ENCODE data around the gene MAP7D1.
"Not testable (repeated sequence)": the region's sequence is repeated elsewhere in the genome, so short reads cannot be mapped to it uniquely, and the experiment has no call there.

The MAP7D1 gene

DNA sequence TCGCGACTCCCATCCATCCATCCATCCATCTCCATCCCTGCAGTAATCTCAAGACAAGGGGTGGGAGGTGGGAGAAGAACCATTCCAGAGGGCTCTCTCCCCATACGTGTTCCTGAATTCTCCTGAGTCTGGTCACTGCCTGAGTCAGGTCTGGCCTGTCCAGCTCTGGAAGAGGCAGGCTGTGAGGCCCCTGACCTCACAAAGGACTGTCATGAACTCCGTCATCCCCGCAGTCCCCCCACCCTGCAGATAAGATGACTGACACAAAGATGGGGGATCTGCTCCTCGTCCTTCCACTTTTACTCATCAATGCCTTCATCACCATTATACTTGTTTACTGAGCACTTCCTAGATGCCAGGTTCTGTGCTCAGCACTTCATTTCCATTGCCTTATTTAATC lies 1.6 kb upstream of the MAP7D1 start:
- FAIRE-seq = no peak

- no peak for FAIRE-seq
These were observed 1.1 kb upstream of the MAP7D1 start for GRCh38 chr1:36154765-36155407.

GRCh38 chr1:36156329-36157114 lies 562 bp downstream of the MAP7D1 start:
- FAIRE-seq = no peak

GRCh38 chr1:36157115-36157903 lies 1.3 kb downstream of the MAP7D1 start:
- FAIRE-seq = no peak

DNA sequence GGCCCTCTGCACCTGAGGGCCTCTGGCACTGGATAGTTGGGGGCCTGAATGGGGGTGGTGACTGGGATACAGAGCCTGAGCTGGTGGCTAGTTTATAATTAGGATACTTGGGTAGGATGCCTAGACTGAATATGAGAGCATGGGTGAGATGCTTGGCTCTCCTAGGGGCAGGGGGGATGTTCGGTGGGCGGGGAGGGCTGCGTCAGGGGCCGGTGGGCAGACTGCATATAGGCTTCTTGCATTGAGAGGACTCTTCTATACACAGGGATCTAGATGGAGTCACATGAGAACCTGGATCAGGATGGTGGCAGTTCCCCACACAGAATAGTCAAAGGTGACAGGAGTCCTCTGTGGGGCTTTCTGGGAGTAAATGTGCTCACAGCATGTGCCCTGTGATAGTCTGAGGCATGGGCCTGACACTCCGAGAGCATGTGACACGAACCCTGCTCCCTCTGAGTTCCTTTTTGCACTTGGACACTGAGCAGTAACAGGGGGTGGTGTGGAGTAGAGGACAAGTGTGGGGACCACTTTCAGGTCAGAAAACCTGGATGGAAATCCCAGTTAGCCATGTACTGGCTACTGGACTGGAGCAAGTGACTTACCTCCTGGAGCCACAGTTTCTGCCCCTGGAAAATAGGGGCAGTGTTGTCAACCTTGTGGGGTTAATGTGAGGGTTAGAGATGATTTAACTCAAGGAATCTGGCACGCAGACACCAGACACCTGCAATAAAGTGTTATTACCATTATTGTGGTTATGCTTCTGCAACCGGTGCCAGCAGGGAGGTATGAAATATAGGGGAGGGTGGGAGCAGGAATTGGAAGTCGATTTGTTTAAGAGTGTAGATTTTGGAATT lies 2.2 kb downstream of the MAP7D1 start:
- no peak for FAIRE-seq

GRCh38 chr1:36158827-36159252 lies 2.9 kb downstream of the MAP7D1 start:
- FAIRE-seq = not testable (repeated sequence)

DNA sequence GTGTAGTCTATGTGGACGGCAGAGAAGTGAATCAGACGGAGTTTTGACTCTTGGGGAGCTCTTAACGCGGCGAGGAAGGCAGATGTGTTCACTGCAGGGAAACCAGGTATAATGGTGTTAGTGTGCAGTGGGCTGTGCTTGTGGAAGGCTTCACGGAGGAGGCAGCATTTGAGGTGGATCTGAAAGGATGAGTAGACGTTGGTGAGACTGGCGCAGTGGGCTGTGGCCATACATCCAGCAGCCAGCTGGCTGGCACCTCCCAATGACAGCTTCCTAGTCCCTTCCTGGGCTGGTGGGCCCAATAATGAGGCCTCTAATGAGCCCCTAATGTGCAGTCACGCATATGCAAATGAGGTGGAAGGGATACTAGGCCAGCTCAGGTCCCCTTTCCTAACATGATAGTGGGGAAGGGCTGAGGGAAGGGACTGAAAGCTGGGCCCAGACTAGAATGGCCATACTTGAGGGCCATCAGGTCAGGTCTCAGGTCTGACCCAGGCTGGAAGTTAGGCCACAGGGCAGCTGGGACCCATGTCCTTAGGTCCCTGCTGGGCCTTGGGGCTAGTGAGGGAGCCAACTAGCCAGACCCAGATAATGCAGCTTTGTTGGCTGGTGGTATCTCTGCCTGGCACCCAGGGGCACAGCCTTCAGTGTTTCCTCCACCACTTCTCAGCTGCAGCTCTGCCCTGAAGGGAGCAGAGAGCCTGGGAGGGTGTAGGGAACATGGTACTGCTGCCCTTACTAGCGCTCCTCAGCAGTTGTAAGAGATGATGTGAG lies 3.8 kb downstream of the MAP7D1 start:
- no peak for FAIRE-seq

DNA sequence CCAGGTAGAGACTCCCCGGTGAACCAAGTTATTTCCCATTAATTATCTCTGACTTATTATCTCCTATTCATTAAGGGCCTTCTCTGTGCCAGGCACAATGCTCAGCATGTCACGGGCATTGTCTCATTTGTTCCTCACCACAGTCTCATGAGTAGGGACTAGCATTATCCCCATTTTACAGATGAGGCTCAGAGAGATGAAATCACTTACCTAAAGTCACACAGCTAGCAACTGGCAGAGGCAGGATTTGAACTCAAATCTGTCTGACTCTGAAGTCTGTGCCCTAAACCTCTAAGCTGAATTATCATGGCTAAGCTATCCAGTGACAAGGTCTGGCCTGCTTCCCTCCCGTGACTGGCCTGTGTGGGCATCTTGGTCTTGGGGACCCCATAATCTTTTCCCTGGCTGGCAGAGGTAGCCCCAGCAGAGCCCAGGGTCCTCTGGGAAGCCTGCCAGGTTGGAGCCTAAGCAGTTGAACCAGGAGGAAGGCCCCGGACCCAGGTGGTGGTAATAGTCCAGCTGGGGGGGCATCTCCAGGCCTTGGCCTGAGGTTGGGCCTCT lies 4.5 kb downstream of the MAP7D1 start:
- FAIRE-seq = no peak

GRCh38 chr1:36160949-36161485 lies 5.1 kb downstream of the MAP7D1 start:
- FAIRE-seq = no peak

GRCh38 chr1:36161641-36162531 lies 5.9 kb downstream of the MAP7D1 start:
- no peak for FAIRE-seq

- no peak for FAIRE-seq
These were observed 6.8 kb downstream of the MAP7D1 start for GRCh38 chr1:36162680-36163239.

GRCh38 chr1:36163426-36163825 lies 7.5 kb downstream of the MAP7D1 start:
- FAIRE-seq = no peak

GRCh38 chr1:36164361-36164760 lies 8.4 kb downstream of the MAP7D1 start:
- no peak for FAIRE-seq

DNA sequence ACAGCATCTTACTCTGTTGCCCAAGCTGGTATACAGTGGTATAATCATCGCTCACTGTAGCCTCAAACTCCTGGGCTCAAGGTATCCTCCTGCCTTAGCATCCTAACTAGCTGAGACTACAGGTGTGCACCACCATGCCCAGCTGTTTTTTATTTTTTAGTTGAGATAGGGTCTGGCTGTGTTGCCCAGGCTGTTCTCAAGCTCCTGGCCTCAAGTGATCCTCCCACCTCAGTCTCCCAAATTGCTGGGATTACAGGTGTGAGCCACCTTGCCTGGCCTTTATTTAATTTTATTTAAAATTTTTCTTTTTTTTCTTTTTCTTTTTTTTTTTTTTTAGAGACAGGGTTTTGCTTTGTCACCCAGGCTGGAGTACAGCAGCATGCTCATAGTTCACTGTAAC lies 9.2 kb downstream of the MAP7D1 start:
- no peak for FAIRE-seq

GRCh38 chr1:36166136-36166535 lies 10.2 kb downstream of the MAP7D1 start:
- no peak for FAIRE-seq

GRCh38 chr1:36166938-36167905 lies 11.3 kb downstream of the MAP7D1 start:
- no peak for FAIRE-seq

DNA sequence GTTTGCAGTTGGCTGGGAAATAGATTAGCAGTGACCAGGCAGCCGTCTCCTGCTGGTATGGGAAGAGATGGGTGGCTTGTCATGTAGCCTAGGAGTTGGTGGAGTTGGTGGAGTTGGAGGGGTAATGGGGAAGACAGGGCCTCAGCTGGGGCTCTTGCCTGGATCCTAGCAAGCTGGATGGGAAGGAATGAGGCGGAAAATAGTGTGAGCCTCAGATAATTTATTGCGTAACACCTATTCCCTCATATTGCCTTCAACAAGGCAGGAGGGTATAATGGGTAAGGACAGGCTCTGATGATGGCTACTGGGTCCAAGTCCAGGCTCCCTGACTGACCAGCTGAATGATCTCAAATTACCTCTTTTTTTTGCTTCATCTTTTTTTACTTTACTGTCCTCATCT lies 12.6 kb downstream of the MAP7D1 start:
- FAIRE-seq = no peak

DNA sequence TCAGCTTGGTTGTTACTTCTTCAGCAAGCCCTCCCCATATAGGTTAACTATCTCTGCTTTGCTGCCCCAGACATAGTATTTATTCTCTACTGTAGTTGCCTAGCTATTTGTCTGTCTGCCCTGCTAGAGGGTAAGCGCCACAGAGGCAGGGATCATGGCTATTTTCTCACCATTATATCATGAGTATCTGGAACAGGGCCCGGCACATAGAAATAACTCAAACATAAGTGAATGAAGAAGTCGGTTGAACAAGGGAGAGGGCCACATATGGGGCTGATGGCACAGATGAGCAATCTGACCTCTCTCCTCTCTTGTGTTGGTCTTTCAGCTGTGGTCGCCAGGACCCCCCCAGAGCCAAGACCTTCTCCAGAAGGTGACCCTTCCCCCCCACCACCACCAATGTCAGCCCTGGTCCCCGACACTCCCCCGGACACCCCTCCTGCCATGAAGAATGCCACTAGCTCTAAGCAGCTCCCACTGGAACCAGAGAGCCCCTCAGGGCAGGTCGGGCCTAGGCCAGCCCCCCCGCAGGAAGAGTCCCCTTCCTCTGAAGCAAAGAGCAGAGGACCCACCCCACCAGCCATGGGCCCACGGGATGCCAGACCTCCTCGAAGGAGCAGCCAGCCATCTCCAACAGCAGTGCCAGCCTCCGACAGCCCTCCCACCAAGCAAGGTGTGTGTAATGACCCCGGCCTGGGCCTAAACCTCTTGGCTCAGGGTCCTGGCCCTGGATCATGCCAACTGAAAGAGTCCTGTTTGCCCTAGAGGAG lies 14.9 kb downstream of the MAP7D1 start:
- FAIRE-seq = no peak
